Stomach (tissue), 19 donors: ENCODE results near the gene CELSR1. TPM values are rescaled to one million over a fixed set of nuclear protein-coding genes. Genes with fewer than 3 reads are reported as not detected.

ENCODE experiments used
- DNase-seq, 2 donors: peaks; one replicate each; pipeline versions ENCODE4 v3.0.0 to v3.0.0-alpha.2; 2013 to 2019
- H3K27ac ChIP-seq, 5 donors: fragments of 200-600 bp in 4 of 5; sonication (generic) in 4 of 5; one replicate each; pipeline ENCODE4 v1.5.1; 2013 to 2019; ENCODE audit warnings: mild to moderate bottlenecking in 1 of 5, moderate library complexity in 1 of 5
- H3K27me3 ChIP-seq, 3 donors: fragments of 200-600 bp; sonication (generic); one replicate each; pipeline ENCODE4 v1.5.1; 2017 to 2019; ENCODE audit warnings: mixed run types in 1 of 3
- H3K36me3 ChIP-seq, 4 donors: fragments of 200-600 bp; sonication (generic); 1 replicate in 3 of 4; 2 replicates in 1 of 4; pipeline ENCODE4 v1.5.1; 2016 to 2019
- H3K4me1 ChIP-seq, 4 donors: fragments of 200-600 bp; sonication (generic); one replicate each; pipeline ENCODE4 v1.5.1; 2016 to 2019
- H3K4me3 ChIP-seq, 4 donors: fragments of 200-600 bp; sonication (generic) in 3 of 4; one replicate each; pipeline ENCODE4 v1.5.1; 2016 to 2019; ENCODE audit warnings: mild to moderate bottlenecking in 1 of 4
- H3K9me3 ChIP-seq, 4 donors: fragments of 200-600 bp; sonication (generic); one replicate each; pipeline ENCODE4 v1.5.1; 2016 to 2019
- CTCF ChIP-seq, 7 experiments: fragments of 450-650 bp in 4 of 7; fragments of 200-600 bp in 3 of 7; sonication (generic) in 3 of 7; IDR thresholded peaks; one replicate each; pipeline ENCODE4 v1.5.1; 2016 to 2019; ENCODE audit warnings: antibody characterized with exemption in 7 of 7, control low read depth in 2 of 7, mild to moderate bottlenecking in 1 of 7
- EP300 ChIP-seq: sonication (generic); formaldehyde crosslinking; IDR thresholded peaks from one replicate; pipeline ENCODE4 v1.6.1; 2017; ENCODE audit warnings: antibody characterized with exemption
- POLR2A ChIP-seq, 4 donors: fragments of 450-650 bp; IDR thresholded peaks; one replicate each; pipeline ENCODE4 v1.6.1; 2016; ENCODE audit warnings: antibody characterized with exemption in 4 of 4, control low read depth in 2 of 4, mild to moderate bottlenecking in 1 of 4, moderate library complexity in 1 of 4
- POLR2AphosphoS5 ChIP-seq, 3 donors: sonication (generic); formaldehyde crosslinking; IDR thresholded peaks; one replicate each; pipeline ENCODE4 v1.6.1; 2016; ENCODE audit warnings: antibody characterized with exemption in 3 of 3
- WGBS, 5 donors: extraction: QIAGEN DNeasy Blood & Tissue Kit in 3 of 5; methylation state at CpG; one replicate each; pipeline versions ENCODE4 v1.1.5 to v1.1.7; 2013 to 2018; 5-methylcytosine and 5-hydroxymethylcytosine counted together
- intact Hi-C: fragments of 100-400 bp; cut with DNase I; formaldehyde crosslinking; loops from one replicate; pipeline ENCODE4 v1.15.1; 2023; ENCODE audit warnings: low total_unique reads
- long read RNA-seq, 10 donors: transcript quantifications; one replicate each; lab custom pipeline, GENCODE V29; 2026
- polyA plus RNA-seq, 3 donors: library from polyadenylated mRNA; stranded (reverse); fragments of 200-250 nt; gene quantifications; one replicate each; pipeline ENCODE4 v1.2.3, GENCODE V29; 2013
- total RNA-seq, 5 donors: library from RNA; depleted of rRNA; stranded (reverse); fragments of >200 nt; gene quantifications; one replicate each; pipeline versions ENCODE4 v1.1.0 to v1.2.3, GENCODE V29; 2014 to 2016
- donor health status: healthy with polysubstance abuse.
- donor health status: Bipolar disorder and iron deficiency.
- donor health status: healthy.

CELSR1 gene
- total RNA-seq (10 to 100 TPM in 4 of 5 donors, under 1 TPM in 1; 0.29 to 78.2 (median 29.8) TPM), polyA plus RNA-seq (10 to 100 TPM in 1 of 3 donors, 1 to 10 TPM in 2; 1.8 to 15.7 (median 4.6) TPM)
- long read RNA-seq, donor 1, result 0 reads
- long read RNA-seq, donor 2, partial matches to known transcripts, result 0 of 1 reads
- long read RNA-seq, donor 2, other reads (novel, unspliced or antisense), result 0 of 1 reads
- long read RNA-seq, donor 3, result 0 reads
- long read RNA-seq, donor 4, result 0 reads
- long read RNA-seq, donor 5, partial matches to known transcripts, result 0 of 1 reads
- long read RNA-seq, donor 5, other reads (novel, unspliced or antisense), result 0 of 1 reads
- long read RNA-seq, donor 6, result 0 reads
- long read RNA-seq, donor 7, result 0 reads
- long read RNA-seq, donor 8, partial matches to known transcripts, result 0 of 1 reads
- long read RNA-seq, donor 8, other reads (novel, unspliced or antisense), result 0 of 1 reads
- long read RNA-seq, donor 9, partial matches to known transcripts, result 0 of 1 reads
- long read RNA-seq, donor 9, other reads (novel, unspliced or antisense), result 0 of 1 reads
- long read RNA-seq, donor 10, result 0 reads

- peaks cover 0 to 72% (median 22%) of the 10 kb centered on the region in 3 donors for H3K27me3 ChIP-seq
- H3K9me3 ChIP-seq, result no peaks in the 10 kb centered on the region
- intact Hi-C loops, result loop anchor here (5.0 kb wide), 1 partner anchor 165 kb away; no protein-coding TSS in a partner anchor
- no peaks in the 10 kb centered on the region for H3K36me3 ChIP-seq
- H3K27ac ChIP-seq, result peak within 1 kb of the TSS; percentile 52 to 80 (median 77)
- peak within 1 kb of the TSS; percentile 46 to 70 (median 58) for H3K4me3 ChIP-seq
- WGBS, 5 donors, result 0 to 1% (median 0%) methylated on average over 16 to 101 of the region's 101 CpGs; no CpG with 5 or more reads in 1 of the 5 donors
- H3K4me1 ChIP-seq, result peaks cover 25 to 63% (median 38%) of the 10 kb centered on the region in 4 donors
- peak; percentile 73 to 91 for DNase-seq
- TF ChIP-seq CTCF (IDR thresholded peaks at IDR 0.05) (no peak), POLR2AphosphoS5 (IDR thresholded peaks at IDR 0.05) (no peak), POLR2A (IDR thresholded peaks at IDR 0.05) (no peak), EP300 (no peak)
Observed at GRCh38 chr22:46537225-46537945, at the start of gene CELSR1. Gene CELSR1 (minus strand): TSS chr22:46537620. CDS start chr22:46537170, 450 bp downstream.

GRCh38 chr22:46587061-46587460, 49.6 kb upstream of the CELSR1 start:
- no peak for DNase-seq
- Histone ChIP-seq H3K4me1 (peaks cover 48 to 98% (median 89%) of the 10 kb centered on the region in 4 donors), H3K4me3 (no peak overlapping the region), H3K9me3 (no peaks in the 10 kb centered on the region), H3K36me3 (no peaks in the 10 kb centered on the region), H3K27ac (peak overlapping the region in 3 of 5 donors; percentile 35 to 58 (median 55)), H3K27me3 (no peaks in the 10 kb centered on the region)
- intact Hi-C loops, result no loop called here
- no peak for TF ChIP-seq EP300
- no peak for TF ChIP-seq POLR2AphosphoS5 (IDR thresholded peaks at IDR 0.05)
- TF ChIP-seq POLR2A (IDR thresholded peaks at IDR 0.05), result no peak
- TF ChIP-seq CTCF (IDR thresholded peaks at IDR 0.05), result no peak
- WGBS, 5 donors, result 69 to 82% (median 74%) methylated on average over 9 of the region's 9 CpGs

- WGBS, 5 donors, result 74 to 88% (median 77%) methylated on average over 12 of the region's 12 CpGs
- TF ChIP-seq EP300 (no peak), POLR2A (IDR thresholded peaks at IDR 0.05) (no peak), POLR2AphosphoS5 (IDR thresholded peaks at IDR 0.05) (no peak), CTCF (IDR thresholded peaks at IDR 0.05) (no peak)
- Histone ChIP-seq H3K9me3 (no peaks in the 10 kb centered on the region), H3K27ac (peak overlapping the region in 1 of 5 donors; percentile 58), H3K4me1 (peaks cover 51 to 99% (median 91%) of the 10 kb centered on the region in 4 donors), H3K27me3 (no peaks in the 10 kb centered on the region), H3K4me3 (no peak overlapping the region), H3K36me3 (no peaks in the 10 kb centered on the region)
- no peak for DNase-seq
- intact Hi-C loops, result no loop called here
Observed at GRCh38 chr22:46586531-46587011, 49.2 kb upstream of the CELSR1 start.

- peak in 1 of 2 donors; percentile 73 for DNase-seq
- no peaks in the 10 kb centered on the region for H3K27me3 ChIP-seq
- H3K9me3 ChIP-seq, result no peaks in the 10 kb centered on the region
- no peaks in the 10 kb centered on the region for H3K36me3 ChIP-seq
- no peak overlapping the region for H3K27ac ChIP-seq
- TF ChIP-seq POLR2A (IDR thresholded peaks at IDR 0.05) (no peak), POLR2AphosphoS5 (IDR thresholded peaks at IDR 0.05) (no peak), CTCF (IDR thresholded peaks at IDR 0.05) (no peak), EP300 (no peak)
- intact Hi-C loops, result no loop called here
- H3K4me1 ChIP-seq, result peaks cover 56 to 100% (median 94%) of the 10 kb centered on the region in 4 donors
- WGBS, 5 donors, result 38 to 73% (median 66%) methylated on average over 4 to 12 of the region's 12 CpGs
- H3K4me3 ChIP-seq, result no peak overlapping the region
Observed at GRCh38 chr22:46586123-46586519, 48.7 kb upstream of the CELSR1 start.
